ENCODE results near the gene ANO9. TPM values are rescaled to one million over a fixed set of nuclear protein-coding genes. Genes with fewer than 3 reads are reported as not detected.
"Not testable (repeated sequence)": the region's sequence is repeated elsewhere in the genome, so short reads cannot be mapped to it uniquely, and the experiment has no call there.

ANO9 gene
- total and polyA plus RNA-seq, 4 donors, result 0.10 to 0.53 (median 0.22) TPM; not detected in 1

- no peaks in the 10 kb centered on the region for H3K36me3 ChIP-seq (ENCODE audit: control insufficient read depth, insufficient read depth, low read length)
- no peaks in the 10 kb centered on the region for H3K9me3 ChIP-seq (ENCODE audit: control insufficient read depth, insufficient read depth, low read length)
Measured at GRCh38 chr11:439315-440064, 2.3 kb downstream of the ANO9 start.

GRCh38 chr11:438101-438844, 3.5 kb downstream of the ANO9 start:
- Histone ChIP-seq H3K27me3 (ENCODE audit: control insufficient read depth, insufficient read depth, low read length) (peaks cover 24% of the 10 kb centered on the region), H3K9me3 (ENCODE audit: control insufficient read depth, insufficient read depth, low read length) (no peaks in the 10 kb centered on the region), H3K4me1 (ENCODE audit: control insufficient read depth, insufficient read depth, low read length) (no peaks in the 10 kb centered on the region), H3K4me3 (ENCODE audit: low read depth, low read length) (no peak overlapping the region), H3K27ac (ENCODE audit: low read depth, low read length) (no peak overlapping the region), H3K36me3 (ENCODE audit: control insufficient read depth, insufficient read depth, low read length) (no peaks in the 10 kb centered on the region)
- 79% methylated on average over 19 of the region's 21 CpGs for WGBS (ENCODE audit: insufficient coverage)
- DNase-seq (ENCODE audit: low read depth in 4 of 6, low spot score in 6 of 6), result no peak

More at GRCh38 chr11:439315-440064, 2.3 kb downstream of the ANO9 start:
- DNase-seq (ENCODE audit: low read depth in 4 of 6, low spot score in 6 of 6), result no peak
- WGBS (ENCODE audit: insufficient coverage), result 83% methylated on average over 22 of the region's 23 CpGs
- Histone ChIP-seq H3K4me1 (ENCODE audit: control insufficient read depth, insufficient read depth, low read length) (no peaks in the 10 kb centered on the region), H3K27ac (ENCODE audit: low read depth, low read length) (no peak overlapping the region), H3K27me3 (ENCODE audit: control insufficient read depth, insufficient read depth, low read length) (peaks cover 24% of the 10 kb centered on the region), H3K4me3 (ENCODE audit: low read depth, low read length) (no peak overlapping the region)

GRCh38 chr11:437228-437870, 4.5 kb downstream of the ANO9 start:
- no peak overlapping the region for H3K4me3 ChIP-seq (ENCODE audit: low read depth, low read length)
- 84% methylated on average over 15 of the region's 17 CpGs for WGBS (ENCODE audit: insufficient coverage)
- H3K27ac ChIP-seq (ENCODE audit: low read depth, low read length), result no peak overlapping the region
- no peaks in the 10 kb centered on the region for H3K9me3 ChIP-seq (ENCODE audit: control insufficient read depth, insufficient read depth, low read length)
- DNase-seq (ENCODE audit: low read depth in 4 of 6, low spot score in 6 of 6), result no peak
- no peaks in the 10 kb centered on the region for H3K4me1 ChIP-seq (ENCODE audit: control insufficient read depth, insufficient read depth, low read length)
- H3K36me3 ChIP-seq (ENCODE audit: control insufficient read depth, insufficient read depth, low read length), result no peaks in the 10 kb centered on the region
- peaks cover 18% of the 10 kb centered on the region for H3K27me3 ChIP-seq (ENCODE audit: control insufficient read depth, insufficient read depth, low read length)

GRCh38 chr11:434999-435740, 6.6 kb downstream of the ANO9 start:
- WGBS (ENCODE audit: insufficient coverage), result no CpG with 5 or more reads among the region's 1 CpG
- not testable (repeated sequence) for H3K27ac ChIP-seq (ENCODE audit: low read depth, low read length)

GRCh38 chr11:434496-434895, 7.3 kb downstream of the ANO9 start:
- Histone ChIP-seq H3K4me3 (ENCODE audit: low read depth, low read length) (no peak overlapping the region), H3K27ac (ENCODE audit: low read depth, low read length) (no peak overlapping the region), H3K9me3 (ENCODE audit: control insufficient read depth, insufficient read depth, low read length) (no peaks in the 10 kb centered on the region), H3K27me3 (ENCODE audit: control insufficient read depth, insufficient read depth, low read length) (no peaks in the 10 kb centered on the region), H3K4me1 (ENCODE audit: control insufficient read depth, insufficient read depth, low read length) (no peaks in the 10 kb centered on the region), H3K36me3 (ENCODE audit: control insufficient read depth, insufficient read depth, low read length) (no peaks in the 10 kb centered on the region)
- WGBS (ENCODE audit: insufficient coverage), result 86% methylated on average over 16 of the region's 16 CpGs
- no peak for DNase-seq (ENCODE audit: low read depth in 4 of 6, low spot score in 6 of 6)

More at GRCh38 chr11:434999-435740, 6.6 kb downstream of the ANO9 start:
- H3K9me3 ChIP-seq (ENCODE audit: control insufficient read depth, insufficient read depth, low read length); H3K36me3 ChIP-seq (ENCODE audit: control insufficient read depth, insufficient read depth, low read length); H3K27me3 ChIP-seq (ENCODE audit: control insufficient read depth, insufficient read depth, low read length); H3K4me3 ChIP-seq (ENCODE audit: low read depth, low read length); DNase-seq (ENCODE audit: low read depth in 4 of 6, low spot score in 6 of 6); H3K4me1 ChIP-seq (ENCODE audit: control insufficient read depth, insufficient read depth, low read length): not testable (repeated sequence)

- Histone ChIP-seq H3K27me3 (ENCODE audit: control insufficient read depth, insufficient read depth, low read length) (no peaks in the 10 kb centered on the region), H3K4me3 (ENCODE audit: low read depth, low read length) (no peak overlapping the region), H3K4me1 (ENCODE audit: control insufficient read depth, insufficient read depth, low read length) (no peaks in the 10 kb centered on the region), H3K9me3 (ENCODE audit: control insufficient read depth, insufficient read depth, low read length) (no peaks in the 10 kb centered on the region), H3K36me3 (ENCODE audit: control insufficient read depth, insufficient read depth, low read length) (no peaks in the 10 kb centered on the region), H3K27ac (ENCODE audit: low read depth, low read length) (no peak overlapping the region)
- 86% methylated on average over 19 of the region's 20 CpGs for WGBS (ENCODE audit: insufficient coverage)
- no peak for DNase-seq (ENCODE audit: low read depth in 4 of 6, low spot score in 6 of 6)
Measured at GRCh38 chr11:433641-434040, 8.2 kb downstream of the ANO9 start.

- H3K27ac ChIP-seq (ENCODE audit: low read depth, low read length), result no peak overlapping the region
- no peaks in the 10 kb centered on the region for H3K9me3 ChIP-seq (ENCODE audit: control insufficient read depth, insufficient read depth, low read length)
- H3K36me3 ChIP-seq (ENCODE audit: control insufficient read depth, insufficient read depth, low read length), result no peaks in the 10 kb centered on the region
- no peaks in the 10 kb centered on the region for H3K27me3 ChIP-seq (ENCODE audit: control insufficient read depth, insufficient read depth, low read length)
- H3K4me3 ChIP-seq (ENCODE audit: low read depth, low read length), result no peak overlapping the region
- DNase-seq (ENCODE audit: low read depth in 4 of 6, low spot score in 6 of 6), result no peak
- H3K4me1 ChIP-seq (ENCODE audit: control insufficient read depth, insufficient read depth, low read length), result no peaks in the 10 kb centered on the region
- 90% methylated on average over 16 of the region's 17 CpGs for WGBS (ENCODE audit: insufficient coverage)
Measured at GRCh38 chr11:433111-433510, 8.7 kb downstream of the ANO9 start.

- no peak for DNase-seq (ENCODE audit: low read depth in 4 of 6, low spot score in 6 of 6)
- H3K27ac ChIP-seq (ENCODE audit: low read depth, low read length), result no peak overlapping the region
- H3K36me3 ChIP-seq (ENCODE audit: control insufficient read depth, insufficient read depth, low read length), result no peaks in the 10 kb centered on the region
- no peaks in the 10 kb centered on the region for H3K4me1 ChIP-seq (ENCODE audit: control insufficient read depth, insufficient read depth, low read length)
- WGBS (ENCODE audit: insufficient coverage), result 89% methylated on average over 19 of the region's 20 CpGs
- H3K27me3 ChIP-seq (ENCODE audit: control insufficient read depth, insufficient read depth, low read length), result no peaks in the 10 kb centered on the region
- H3K4me3 ChIP-seq (ENCODE audit: low read depth, low read length), result no peak overlapping the region
- no peaks in the 10 kb centered on the region for H3K9me3 ChIP-seq (ENCODE audit: control insufficient read depth, insufficient read depth, low read length)
Measured at GRCh38 chr11:432501-433100, 9.2 kb downstream of the ANO9 start.

- 84% methylated on average over 13 of the region's 13 CpGs for WGBS (ENCODE audit: insufficient coverage)
Measured at GRCh38 chr11:431921-432320, 9.9 kb downstream of the ANO9 start.

More at GRCh38 chr11:431921-432320, 9.9 kb downstream of the ANO9 start:
- DNase-seq (ENCODE audit: low read depth in 4 of 6, low spot score in 6 of 6), result no peak
- Histone ChIP-seq H3K4me1 (ENCODE audit: control insufficient read depth, insufficient read depth, low read length) (no peaks in the 10 kb centered on the region), H3K9me3 (ENCODE audit: control insufficient read depth, insufficient read depth, low read length) (no peaks in the 10 kb centered on the region), H3K27me3 (ENCODE audit: control insufficient read depth, insufficient read depth, low read length) (peaks cover 3% of the 10 kb centered on the region), H3K36me3 (ENCODE audit: control insufficient read depth, insufficient read depth, low read length) (no peaks in the 10 kb centered on the region), H3K27ac (ENCODE audit: low read depth, low read length) (no peak overlapping the region), H3K4me3 (ENCODE audit: low read depth, low read length) (no peak overlapping the region)

Measured in spinal cord (tissue), 10 donors.